Mucosa of descending colon (tissue), 3 donors: Measurements from ENCODE around the gene KNSTRN. TPM values are rescaled to one million over a fixed set of nuclear protein-coding genes. Genes with fewer than 3 reads are reported as not detected.
A peak's percentile ranks its signal among the peaks of the same experiment; 100 is the strongest.

Experiments used
- ATAC-seq: fragments of 200-7000 bp; cut with Tn5 transposase; one replicate; pipeline ENCODE4 v1.9.1; 2020; ENCODE audit warnings: mild to moderate bottlenecking, moderate library complexity
- DNase-seq, 3 donors: peaks; one replicate each; pipeline ENCODE4 v3.0.0-alpha.2; 2020
- H3K36me3 ChIP-seq: fragments of 200-600 bp; one replicate; pipeline ENCODE4 v1.8.0; 2021; ENCODE audit warnings: low read depth, mild to moderate bottlenecking
- H3K4me1 ChIP-seq: fragments of 200-600 bp; one replicate; pipeline ENCODE4 v1.8.0; 2021; ENCODE audit warnings: low read depth, mild to moderate bottlenecking
- H3K4me3 ChIP-seq: fragments of 200-600 bp; one replicate; pipeline ENCODE4 v1.8.0; 2021; ENCODE audit warnings: mild to moderate bottlenecking
- H3K9me3 ChIP-seq: fragments of 200-600 bp; one replicate; pipeline ENCODE4 v1.8.0; 2021; ENCODE audit warnings: mild to moderate bottlenecking
- intact Hi-C, 2 donors: fragments of 100-400 bp; cut with DNase I in 1 of 2; cut with micrococcal nuclease in 1 of 2; formaldehyde crosslinking; loops; one replicate each; pipeline versions ENCODE4 v1.11.0 to v1.11.1; 2022; cut with DNase I, micrococcal nuclease
- total RNA-seq, 3 donors: library from RNA; stranded (reverse); fragmentation: NEBNext Ultra II Directional in 2 of 3; extraction: Animal tissue kit (Norgen Biotek cat#: 25700) in 2 of 3; gene quantifications; one replicate each; pipeline versions ENCODE4 v1.2.1 to v1.2.4, GENCODE V29; 2021 to 2023
- TF ChIP-seq, protein P1 (sequence below): fragments of 200-600 bp; IDR thresholded peaks from one replicate; pipeline ENCODE4 v1.8.0; 2022; ENCODE audit warnings: antibody characterized with exemption, mild to moderate bottlenecking
- donor health status: DM: no; HTN: no; CAD: no; lungs with moderate emphysema.
- donor health status: DM: no; HTN: no; CAD: no.
- donor health status: DM: no; HTN: yes; CAD: no.

KNSTRN gene
- total RNA-seq, 3 donors from 2014 or later = 9.4 to 16.4 (median 10.5) TPM

- Histone ChIP-seq H3K4me3 (no peak overlapping the region), H3K9me3 (no peaks in the 10 kb centered on the region), H3K4me1 (peaks cover 8% of the 10 kb centered on the region), H3K36me3 (no peaks in the 10 kb centered on the region)
- intact Hi-C loops = loop anchor here in 1 of 2 donors (5.0 kb wide), 1 partner anchor 53 kb away; no protein-coding TSS in a partner anchor
- TF ChIP-seq, protein P1, sequence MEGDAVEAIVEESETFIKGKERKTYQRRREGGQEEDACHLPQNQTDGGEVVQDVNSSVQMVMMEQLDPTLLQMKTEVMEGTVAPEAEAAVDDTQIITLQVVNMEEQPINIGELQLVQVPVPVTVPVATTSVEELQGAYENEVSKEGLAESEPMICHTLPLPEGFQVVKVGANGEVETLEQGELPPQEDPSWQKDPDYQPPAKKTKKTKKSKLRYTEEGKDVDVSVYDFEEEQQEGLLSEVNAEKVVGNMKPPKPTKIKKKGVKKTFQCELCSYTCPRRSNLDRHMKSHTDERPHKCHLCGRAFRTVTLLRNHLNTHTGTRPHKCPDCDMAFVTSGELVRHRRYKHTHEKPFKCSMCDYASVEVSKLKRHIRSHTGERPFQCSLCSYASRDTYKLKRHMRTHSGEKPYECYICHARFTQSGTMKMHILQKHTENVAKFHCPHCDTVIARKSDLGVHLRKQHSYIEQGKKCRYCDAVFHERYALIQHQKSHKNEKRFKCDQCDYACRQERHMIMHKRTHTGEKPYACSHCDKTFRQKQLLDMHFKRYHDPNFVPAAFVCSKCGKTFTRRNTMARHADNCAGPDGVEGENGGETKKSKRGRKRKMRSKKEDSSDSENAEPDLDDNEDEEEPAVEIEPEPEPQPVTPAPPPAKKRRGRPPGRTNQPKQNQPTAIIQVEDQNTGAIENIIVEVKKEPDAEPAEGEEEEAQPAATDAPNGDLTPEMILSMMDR = no peak
- DNase-seq (no peak), ATAC-seq (no peak)
These were observed 43.2 kb downstream of the KNSTRN start for GRCh38 chr15:40425681-40426080.

GRCh38 chr15:40427188-40427587 lies 44.7 kb downstream of the KNSTRN start:
- DNase-seq = no peak
- no peak for ATAC-seq

GRCh38 chr15:40428185-40428584 lies 45.7 kb downstream of the KNSTRN start:
- no peaks in the 10 kb centered on the region for H3K36me3 ChIP-seq
- TF ChIP-seq, protein P1 = no peak
- H3K4me1 ChIP-seq = no peaks in the 10 kb centered on the region
- ATAC-seq (no peak), DNase-seq (no peak)
- no peak overlapping the region for H3K4me3 ChIP-seq
- H3K9me3 ChIP-seq = no peaks in the 10 kb centered on the region
- intact Hi-C loops = loop anchor here in 1 of 2 donors (5.0 kb wide), 1 partner anchor 56 kb away; no protein-coding TSS in a partner anchor

More at GRCh38 chr15:40427188-40427587, 44.7 kb downstream of the KNSTRN start:
- TF ChIP-seq, protein P1 = no peak
- intact Hi-C loops = loop anchor here in 1 of 2 donors (5.0 kb wide), 1 partner anchor 55 kb away; no protein-coding TSS in a partner anchor
- H3K9me3 ChIP-seq = no peaks in the 10 kb centered on the region
- H3K4me1 ChIP-seq = no peaks in the 10 kb centered on the region
- no peaks in the 10 kb centered on the region for H3K36me3 ChIP-seq
- H3K4me3 ChIP-seq = no peak overlapping the region

- no peak for DNase-seq
- intact Hi-C loops = loop anchor here in 1 of 2 donors (5.0 kb wide), 1 partner anchor 57 kb away; no protein-coding TSS in a partner anchor
- ATAC-seq = no peak
- TF ChIP-seq, protein P1 = no peak
- no peaks in the 10 kb centered on the region for H3K4me1 ChIP-seq
- H3K4me3 ChIP-seq = no peak overlapping the region
- H3K36me3 ChIP-seq = no peaks in the 10 kb centered on the region
- H3K9me3 ChIP-seq = no peaks in the 10 kb centered on the region
These were observed 46.7 kb downstream of the KNSTRN start for GRCh38 chr15:40429068-40429710.

GRCh38 chr15:40430271-40430805 lies 47.8 kb downstream of the KNSTRN start:
- Histone ChIP-seq H3K4me1 (no peaks in the 10 kb centered on the region), H3K9me3 (no peaks in the 10 kb centered on the region), H3K36me3 (no peaks in the 10 kb centered on the region), H3K4me3 (no peak overlapping the region)
- peak; percentile 95 for ATAC-seq
- intact Hi-C loops = no loop called here
- TF ChIP-seq, protein P1 = no peak
- peak in 2 of 3 donors; percentile 74 to 79 for DNase-seq
